HuH-7 (cell line): ENCODE measurements around the gene TMEM144.

ENCODE experiments used
- DNase-seq: peaks from one replicate; pipeline ENCODE4 v3.0.0; 2011; ENCODE audit warnings: low spot score

Gene TMEM144

GRCh38 chr4:158299459-158300007, 89.2 kb downstream of the TMEM144 start:
- peak; percentile 20 for DNase-seq

GRCh38 chr4:158300012-158300411, 89.7 kb downstream of the TMEM144 start:
- no peak for DNase-seq

DNA sequence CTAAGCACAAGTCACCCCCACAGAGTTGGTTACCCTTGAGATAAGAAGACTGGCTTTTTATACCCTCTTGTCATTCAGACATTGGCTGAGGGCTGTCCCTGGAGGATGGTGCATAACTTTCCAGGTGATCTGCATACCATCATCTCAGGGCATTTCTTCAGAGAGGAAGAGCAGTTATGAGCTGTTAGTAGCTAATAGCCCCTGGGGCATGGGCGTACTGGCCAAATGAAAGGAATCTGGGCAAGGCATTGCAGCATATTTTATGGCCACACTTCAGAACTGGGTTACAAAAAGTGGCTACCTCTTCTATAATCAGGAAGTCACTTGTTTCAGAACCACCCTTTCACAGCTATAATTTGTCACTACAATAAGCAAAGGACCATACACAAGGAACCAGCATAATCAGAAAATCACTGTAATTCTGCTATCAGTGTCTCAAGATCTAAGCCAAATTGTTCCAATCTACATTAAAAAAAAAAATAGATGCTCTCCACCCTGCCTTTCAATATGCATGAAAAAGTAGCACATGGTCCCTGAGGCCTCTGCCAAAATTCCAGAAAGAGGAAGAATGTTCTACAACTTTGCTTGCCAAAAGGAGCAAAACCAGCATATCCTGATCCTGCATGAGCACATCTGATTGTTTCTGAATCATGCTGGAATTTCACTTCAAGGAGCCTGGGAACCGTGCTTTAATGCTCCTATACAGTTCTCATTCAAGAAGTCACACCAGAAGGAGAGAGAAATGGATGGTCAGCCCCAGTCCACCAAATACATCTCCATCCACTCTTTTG, 92.0 kb downstream of the TMEM144 start:
- DNase-seq = no peak

- no peak for DNase-seq
These were observed 94.4 kb downstream of the TMEM144 start for GRCh38 chr4:158304694-158305093.
